Endothelial cell of umbilical vein (primary cell): ENCODE results near the gene FRMD5.

ENCODE experiments used
- EZH2 ChIP-seq: IDR thresholded peaks from 2 replicates; pipeline ENCODE4 v1.6.1; 2012; ENCODE audit warnings: borderline replicate concordance, low read depth, mild to moderate bottlenecking, moderate library complexity, low read length, inconsistent platforms; ENCODE audit not compliant: severe bottlenecking
- MYC ChIP-seq: IDR thresholded peaks from one replicate; pipeline ENCODE4 v1.6.1; 2011; ENCODE audit warnings: mild to moderate bottlenecking, low read depth, low read length
- TF ChIP-seq, protein P1 (sequence below), 2 donors: IDR thresholded peaks; 1 replicate in 1 of 2; 2 replicates in 1 of 2; pipeline ENCODE4 v1.5.1; 2011; ENCODE audit warnings: low read length in 2 of 2, mild to moderate bottlenecking in 2 of 2, moderate library complexity in 2 of 2, control low read depth in 1 of 2, inconsistent platforms in 1 of 2, low read depth in 1 of 2; ENCODE audit not compliant: insufficient read depth in 1 of 2; ENCODE audit errors: extremely low read depth in 1 of 2

DNA sequence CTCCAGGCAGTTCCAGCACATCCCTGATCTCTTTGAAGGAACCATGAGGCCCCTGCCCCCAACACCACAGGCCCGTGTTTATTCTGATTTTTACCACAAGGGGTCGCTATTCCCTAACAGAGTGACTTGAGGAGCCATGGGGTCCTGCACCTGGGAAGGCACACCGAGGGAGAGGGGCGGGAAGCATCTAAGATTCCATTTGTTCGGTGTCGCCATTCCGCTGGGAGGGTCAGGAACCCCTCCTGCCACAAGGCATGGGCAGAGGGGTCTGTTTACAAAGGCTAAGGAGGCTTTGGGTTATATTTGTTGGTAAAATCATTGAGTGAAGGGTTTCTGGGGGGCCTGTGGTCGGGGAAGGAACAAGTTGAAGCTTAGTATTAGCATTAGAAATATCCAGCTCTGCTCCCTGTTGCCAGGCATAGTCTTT lies 291.2 kb downstream of the FRMD5 start:
- no peak for TF ChIP-seq EZH2
- no peak for TF ChIP-seq MYC
- TF ChIP-seq, protein P1, sequence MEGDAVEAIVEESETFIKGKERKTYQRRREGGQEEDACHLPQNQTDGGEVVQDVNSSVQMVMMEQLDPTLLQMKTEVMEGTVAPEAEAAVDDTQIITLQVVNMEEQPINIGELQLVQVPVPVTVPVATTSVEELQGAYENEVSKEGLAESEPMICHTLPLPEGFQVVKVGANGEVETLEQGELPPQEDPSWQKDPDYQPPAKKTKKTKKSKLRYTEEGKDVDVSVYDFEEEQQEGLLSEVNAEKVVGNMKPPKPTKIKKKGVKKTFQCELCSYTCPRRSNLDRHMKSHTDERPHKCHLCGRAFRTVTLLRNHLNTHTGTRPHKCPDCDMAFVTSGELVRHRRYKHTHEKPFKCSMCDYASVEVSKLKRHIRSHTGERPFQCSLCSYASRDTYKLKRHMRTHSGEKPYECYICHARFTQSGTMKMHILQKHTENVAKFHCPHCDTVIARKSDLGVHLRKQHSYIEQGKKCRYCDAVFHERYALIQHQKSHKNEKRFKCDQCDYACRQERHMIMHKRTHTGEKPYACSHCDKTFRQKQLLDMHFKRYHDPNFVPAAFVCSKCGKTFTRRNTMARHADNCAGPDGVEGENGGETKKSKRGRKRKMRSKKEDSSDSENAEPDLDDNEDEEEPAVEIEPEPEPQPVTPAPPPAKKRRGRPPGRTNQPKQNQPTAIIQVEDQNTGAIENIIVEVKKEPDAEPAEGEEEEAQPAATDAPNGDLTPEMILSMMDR (IDR thresholded peaks at IDR 0.05; ENCODE audit: extremely low read depth in 1 of 2, insufficient read depth in 1 of 2, low read depth in 1 of 2, low read length in 2 of 2) = peak; percentile 62 to 81
